ENCODE results near the gene CRADD. TPM values are rescaled to one million over a fixed set of nuclear protein-coding genes. Genes with fewer than 3 reads are reported as not detected.
"Not testable (repeated sequence)": the region's sequence is repeated elsewhere in the genome, so short reads cannot be mapped to it uniquely, and the experiment has no call there.

CRADD gene
- total RNA-seq, 2 donors from 2014 or later = 27.2 to 75.2 TPM

- intact Hi-C loops (cut with DNase I) = no loop called here
- H3K27ac ChIP-seq = no peak overlapping the region
- WGBS, 2 donors = 96 to 99% methylated on average over 6 of the region's 6 CpGs
- H3K27me3 ChIP-seq = no peaks in the 10 kb centered on the region
- TF ChIP-seq CTCF (IDR thresholded peaks at IDR 0.05) (no peak), POLR2A (IDR thresholded peaks at IDR 0.05) (no peak)
- no peaks in the 10 kb centered on the region for H3K36me3 ChIP-seq (replicated peaks in 1 of 2; ENCODE audit: insufficient read depth in 1 of 2, low read depth in 2 of 2)
- H3K4me1 ChIP-seq = no peaks in the 10 kb centered on the region
- ATAC-seq = no peak
- no peak for DNase-seq
- peaks cover 0 to 6% (median 0%) of the 10 kb centered on the region in 3 donors for H3K9me3 ChIP-seq
- no peak overlapping the region for H3K4me3 ChIP-seq
These were observed 74.9 kb downstream of the CRADD start for GRCh38 chr12:93751864-93752610.

GRCh38 chr12:93753285-93753684 is 76.1 kb downstream of the CRADD start:
- no peak for TF ChIP-seq POLR2A (IDR thresholded peaks at IDR 0.05)
- TF ChIP-seq CTCF (IDR thresholded peaks at IDR 0.05) = no peak
- H3K4me1 ChIP-seq = no peaks in the 10 kb centered on the region
- no peak overlapping the region for H3K27ac ChIP-seq
- no peaks in the 10 kb centered on the region for H3K27me3 ChIP-seq
- intact Hi-C loops (cut with DNase I) = no loop called here
- H3K4me3 ChIP-seq = no peak overlapping the region
- no peak for DNase-seq
- WGBS, 2 donors = 95 to 96% methylated on average over 3 of the region's 3 CpGs
- no peak for ATAC-seq
- H3K36me3 ChIP-seq (replicated peaks in 1 of 2; ENCODE audit: insufficient read depth in 1 of 2, low read depth in 2 of 2) = no peaks in the 10 kb centered on the region
- peaks cover 0 to 6% (median 0%) of the 10 kb centered on the region in 3 donors for H3K9me3 ChIP-seq

GRCh38 chr12:93753838-93754429 is 76.8 kb downstream of the CRADD start:
- no peak overlapping the region for H3K27ac ChIP-seq
- DNase-seq (no peak), ATAC-seq (no peak)
- no peaks in the 10 kb centered on the region for H3K27me3 ChIP-seq
- peaks cover 0 to 6% (median 0%) of the 10 kb centered on the region in 3 donors for H3K9me3 ChIP-seq
- TF ChIP-seq CTCF (IDR thresholded peaks at IDR 0.05) = no peak
- no peak for TF ChIP-seq POLR2A (IDR thresholded peaks at IDR 0.05)
- WGBS, 2 donors = 80 to 97% methylated on average over 3 of the region's 3 CpGs
- H3K4me1 ChIP-seq = peaks cover 3% of the 10 kb centered on the region
- intact Hi-C loops (cut with DNase I) = no loop called here
- H3K36me3 ChIP-seq (replicated peaks in 1 of 2; ENCODE audit: insufficient read depth in 1 of 2, low read depth in 2 of 2) = no peaks in the 10 kb centered on the region
- no peak overlapping the region for H3K4me3 ChIP-seq

DNA sequence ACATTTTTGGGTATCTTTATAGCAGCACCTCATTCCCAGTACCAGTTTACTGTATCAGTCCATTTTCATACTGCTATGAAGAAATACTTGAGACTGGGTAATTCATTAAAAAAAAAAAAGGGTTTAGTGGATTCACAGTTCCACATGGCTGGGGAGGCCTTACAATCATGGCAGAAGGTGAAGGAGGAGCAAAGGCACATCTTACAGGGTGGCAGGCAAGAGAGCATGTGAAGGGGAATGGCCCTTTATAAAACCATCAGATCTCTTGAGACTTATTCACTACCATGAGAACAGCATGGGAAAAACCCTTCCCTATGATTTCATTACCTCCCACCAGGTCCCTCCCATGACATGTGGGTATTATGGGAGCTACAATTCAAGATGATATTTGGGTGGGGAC is 77.7 kb downstream of the CRADD start:
- DNase-seq; H3K9me3 ChIP-seq; ATAC-seq; H3K36me3 ChIP-seq (replicated peaks in 1 of 2; ENCODE audit: insufficient read depth in 1 of 2, low read depth in 2 of 2); H3K27me3 ChIP-seq; H3K27ac ChIP-seq; H3K4me3 ChIP-seq; intact Hi-C loops (cut with DNase I): not testable (repeated sequence)
- peaks cover 12% of the 10 kb centered on the region for H3K4me1 ChIP-seq

GRCh38 chr12:93756288-93756687 is 79.1 kb downstream of the CRADD start:
- peaks cover 16% of the 10 kb centered on the region for H3K4me1 ChIP-seq
- no peak for TF ChIP-seq CTCF (IDR thresholded peaks at IDR 0.05)
- TF ChIP-seq POLR2A (IDR thresholded peaks at IDR 0.05) = no peak
- no peak overlapping the region for H3K27ac ChIP-seq
- 87 to 99% methylated on average over 2 of the region's 2 CpGs for WGBS, 2 donors
- no peak overlapping the region for H3K4me3 ChIP-seq
- no peaks in the 10 kb centered on the region for H3K27me3 ChIP-seq
- DNase-seq (no peak), ATAC-seq (no peak)
- peaks cover 0 to 6% (median 0%) of the 10 kb centered on the region in 3 donors for H3K9me3 ChIP-seq
- no peaks in the 10 kb centered on the region for H3K36me3 ChIP-seq (replicated peaks in 1 of 2; ENCODE audit: insufficient read depth in 1 of 2, low read depth in 2 of 2)
- intact Hi-C loops (cut with DNase I) = no loop called here

Data from body of pancreas (tissue), 4 donors.